ENCODE results near the gene NTHL1. TPM values are rescaled to one million over a fixed set of nuclear protein-coding genes. Genes with fewer than 3 reads are reported as not detected.

NTHL1 gene
- total and polyA plus RNA-seq, 2 of the 13 experiments (the other 11 are each of a cell fraction or from before 2014, with no cell fraction given) = 47.5 to 64.9 TPM

- TF ChIP-seq JARID2 (CRISPR knock-in tag; IDR thresholded peaks at IDR 0.05; ENCODE audit: insufficient replicate concordance) (no peak), ZBTB1 (CRISPR knock-in tag; IDR thresholded peaks at IDR 0.05; ENCODE audit: borderline replicate concordance) (no peak), GTF2F1 (IDR thresholded peaks at IDR 0.05; ENCODE audit: low read length) (no peak), ZNF782 (CRISPR knock-in tag; IDR thresholded peaks at IDR 0.05; ENCODE audit: borderline replicate concordance) (no peak; the same call in 1 of the 2 replicates), U2AF2 (IDR thresholded peaks at IDR 0.05; ENCODE audit: low read depth, low read length) (no peak), MAZ (IDR thresholded peaks at IDR 0.05; ENCODE audit: borderline replicate concordance, low read depth, low read length) (no peak), MAZ (CRISPR knock-in tag; IDR thresholded peaks at IDR 0.05; ENCODE audit: low read depth) (peak; percentile 67; the same call in 1 of the 2 replicates), ARID4A (CRISPR knock-in tag; IDR thresholded peaks at IDR 0.05; ENCODE audit: borderline replicate concordance) (peak; percentile 93; the same call in 1 of the 2 replicates), USF2 (IDR thresholded peaks at IDR 0.05; ENCODE audit: low read depth, low read length) (peak; percentile 97), USF2 (CRISPR knock-in tag; IDR thresholded peaks at IDR 0.05; ENCODE audit: borderline replicate concordance) (peak; percentile 98; the same call in 1 of the 2 replicates), DRAP1 (CRISPR knock-in tag; IDR thresholded peaks at IDR 0.05) (peak; percentile 55; the same call in 1 of the 2 replicates), ZNF556 (CRISPR knock-in tag; IDR thresholded peaks at IDR 0.05; ENCODE audit: borderline replicate concordance) (peak; percentile 52; the same call in 1 of the 2 replicates), FOXM1 (CRISPR knock-in tag; IDR thresholded peaks at IDR 0.05) (no peak), ZNF674 (CRISPR knock-in tag; IDR thresholded peaks at IDR 0.05; ENCODE audit: low read depth) (no peak), BRF2 (CRISPR knock-in tag; IDR thresholded peaks at IDR 0.05) (no peak), ZNF280D (CRISPR knock-in tag; IDR thresholded peaks at IDR 0.05) (no peak; the same call in 1 of the 2 replicates), BCL6 (CRISPR knock-in tag; IDR thresholded peaks at IDR 0.05) (no peak)
Measured at GRCh38 chr16:2047330-2048115, at the start of gene NTHL1, which contains the start of gene TSC2 (continued).
